Measurements from ENCODE around the gene THUMPD3.

Gene THUMPD3

DNA sequence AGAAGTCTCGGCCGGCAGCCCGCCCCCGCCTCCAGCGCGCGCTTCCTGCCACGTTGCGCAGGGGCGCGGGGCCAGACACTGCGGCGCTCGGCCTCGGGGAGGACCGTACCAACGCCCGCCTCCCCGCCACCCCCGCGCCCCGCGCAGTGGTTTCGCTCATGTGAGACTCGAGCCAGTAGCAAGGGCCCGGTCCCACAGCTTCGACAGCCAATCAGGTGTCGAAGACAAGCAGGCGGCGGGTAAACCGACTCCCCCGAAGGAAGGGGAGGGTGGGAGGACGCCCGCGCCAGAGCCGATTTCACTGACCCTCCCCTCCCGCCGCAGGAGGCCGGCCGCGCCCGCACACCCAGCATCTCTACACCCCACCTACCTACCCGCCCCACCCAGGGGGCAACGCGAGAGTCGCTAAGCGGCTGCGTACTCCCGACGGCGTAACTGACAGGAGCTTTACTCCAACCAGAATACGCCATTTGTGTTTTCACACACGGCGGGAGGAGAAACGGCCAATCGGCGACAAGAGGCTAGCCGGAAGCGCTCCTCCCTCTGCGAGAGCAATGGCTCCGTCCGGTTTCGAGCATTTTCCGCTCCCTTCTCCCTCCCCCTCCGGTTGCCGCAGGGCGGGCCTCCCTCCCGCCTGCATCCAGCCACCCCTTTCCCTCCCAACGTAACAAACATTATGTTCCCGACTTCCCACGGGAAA, 33.9 kb downstream of the THUMPD3 start:
- peak; percentile 98 for DNase-seq (ENCODE audit: low read depth, low spot score)

DNA sequence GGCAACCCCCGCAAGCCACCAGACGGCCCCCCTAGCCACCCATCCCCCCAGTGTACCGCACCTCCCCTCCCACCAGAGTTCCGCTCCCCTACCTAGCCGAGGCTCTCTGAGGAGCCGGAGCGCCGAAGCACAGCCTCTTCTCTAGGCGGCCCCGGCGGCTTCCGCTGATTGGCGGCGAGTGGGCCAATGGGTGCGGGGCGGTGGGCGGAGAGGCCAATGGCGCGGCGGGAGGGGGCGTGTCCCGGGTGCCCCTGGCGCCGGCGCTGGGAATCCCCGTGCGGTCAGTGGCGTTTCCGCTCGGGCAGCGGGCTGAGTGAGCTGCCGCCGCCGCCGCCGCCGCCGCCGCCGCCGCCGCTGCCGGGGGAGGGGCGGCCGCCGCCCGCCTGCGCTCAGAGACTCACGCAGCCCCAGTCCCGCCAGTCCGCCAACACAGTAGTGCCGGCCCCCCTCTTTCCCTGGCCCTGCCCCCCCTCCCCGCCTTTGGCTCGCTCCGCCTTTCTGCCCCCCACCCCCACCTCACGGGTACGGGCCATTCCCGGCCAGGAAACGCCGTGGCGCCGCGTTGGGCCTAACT, 34.6 kb downstream of the THUMPD3 start, which contains the start of gene SETD5:
Gene SETD5, plus strand, starts transcription at position 284 of the 574 bp plus-strand sequence. CDS start 31,324 bp downstream, outside the sequence.
- DNase-seq (ENCODE audit: low read depth, low spot score): peak; percentile 99

DNA sequence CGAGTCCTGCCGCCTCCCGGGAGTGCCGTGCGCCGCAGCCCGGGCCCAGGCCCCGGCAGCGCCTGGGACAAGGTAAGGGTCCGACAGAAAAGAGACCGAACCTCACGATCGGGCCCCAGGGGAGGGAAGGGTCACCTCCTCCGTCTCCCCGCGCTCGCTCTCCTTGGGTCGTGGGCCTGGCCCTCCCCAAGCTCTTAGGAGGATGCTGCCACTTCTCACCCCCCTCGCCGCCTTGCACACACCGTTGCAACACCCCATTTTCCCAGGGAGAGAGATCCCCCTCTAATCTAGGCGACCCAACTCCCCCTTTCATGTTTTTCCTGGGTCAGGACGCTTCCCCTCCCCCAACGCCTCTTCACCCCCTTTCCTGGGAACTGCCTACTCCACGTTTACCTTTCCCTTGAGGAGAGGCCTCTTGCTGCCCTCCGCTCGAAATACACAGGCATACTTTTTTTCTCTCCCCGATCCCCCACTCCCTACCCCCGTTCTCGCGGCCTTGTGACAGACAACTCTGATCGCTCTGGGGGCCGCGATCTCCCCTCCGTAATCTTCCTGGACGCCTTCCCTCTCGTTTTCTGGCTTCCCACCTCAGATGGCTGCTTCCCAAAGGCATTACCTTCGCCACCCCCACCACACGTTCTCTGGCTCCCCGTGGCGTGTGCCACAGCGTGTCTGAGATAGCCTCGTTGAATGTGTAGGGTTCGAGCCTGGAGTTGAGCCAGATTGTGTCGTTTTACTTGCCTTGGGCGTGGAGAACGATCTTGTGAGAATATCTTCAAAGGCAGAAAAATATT, 35.2 kb downstream of the THUMPD3 start:
- DNase-seq (ENCODE audit: low read depth, low spot score): no peak

DNA sequence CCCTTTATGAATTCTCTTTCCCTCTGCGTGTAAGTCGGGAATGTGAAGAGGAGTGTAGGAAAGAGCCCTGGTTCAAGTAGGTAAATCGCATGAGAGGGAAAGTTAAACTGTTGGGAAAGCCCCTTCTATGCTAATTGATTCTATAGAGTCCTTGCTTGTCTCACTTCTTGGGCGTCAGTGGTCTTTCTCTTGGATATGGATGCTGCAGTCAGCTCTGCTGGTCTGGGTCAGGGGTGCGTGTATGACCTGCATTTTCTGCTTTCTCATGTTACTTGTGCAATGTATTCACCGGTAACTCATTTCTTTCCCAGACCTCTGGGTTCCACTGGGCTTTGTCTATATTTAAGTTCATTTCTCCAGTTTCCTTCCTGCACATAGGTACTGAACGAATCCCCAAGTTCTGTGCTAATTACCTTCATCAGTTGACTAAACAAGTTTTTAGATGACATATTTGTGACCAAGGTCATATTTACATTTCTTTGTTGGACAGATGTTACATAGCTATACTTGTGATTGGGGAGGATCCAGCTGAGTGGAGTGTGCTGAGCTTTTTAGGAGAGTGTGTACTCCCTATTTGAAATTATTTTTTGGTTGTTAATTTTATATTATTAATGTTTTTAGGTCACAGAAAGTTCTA, 36.0 kb downstream of the THUMPD3 start:
- no peak for DNase-seq (ENCODE audit: low read depth, low spot score)

- no peak for DNase-seq (ENCODE audit: low read depth, low spot score)
Measured at GRCh38 chr3:9399337-9399703, 36.5 kb downstream of the THUMPD3 start.

DNA sequence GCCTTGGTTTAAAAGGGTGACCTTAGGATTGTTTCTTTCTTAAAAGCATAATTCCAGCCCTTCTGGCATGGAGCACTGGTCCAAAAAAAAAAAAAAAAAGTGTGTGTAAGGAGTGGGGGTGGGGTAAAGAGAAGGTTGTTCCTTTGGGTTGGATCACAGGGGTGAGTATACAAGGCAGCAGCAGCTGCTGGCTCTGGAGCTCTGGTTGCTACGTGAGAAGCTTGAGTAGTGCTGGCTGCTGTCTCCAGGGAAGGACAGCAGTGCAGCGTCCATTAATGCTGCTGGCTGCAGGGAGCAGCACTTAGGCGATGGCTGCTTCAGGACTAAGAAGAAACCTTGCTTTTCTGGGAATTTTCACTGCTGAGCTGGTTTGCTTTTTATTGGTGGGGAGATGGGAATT, 36.9 kb downstream of the THUMPD3 start:
- DNase-seq (ENCODE audit: low read depth, low spot score): no peak

DNA sequence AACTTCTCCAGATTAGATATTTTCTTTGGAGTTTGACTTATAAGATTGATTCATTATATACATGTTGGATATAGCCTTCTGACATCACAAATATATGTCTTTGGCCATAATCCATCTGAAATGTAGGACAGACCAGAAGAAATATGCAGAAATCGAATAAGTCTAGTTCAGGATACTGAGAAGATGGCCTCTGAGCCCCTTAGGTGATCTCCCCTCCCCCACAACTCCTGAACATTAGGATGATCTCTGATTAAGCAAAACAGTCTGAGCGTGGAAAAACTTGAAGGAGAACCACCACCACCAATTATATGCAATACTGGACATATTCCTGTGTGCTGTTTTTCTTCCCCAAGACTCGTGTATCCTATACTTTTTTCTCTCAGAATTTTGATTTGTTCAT, 37.8 kb downstream of the THUMPD3 start:
- DNase-seq (ENCODE audit: low read depth, low spot score): no peak

DNA sequence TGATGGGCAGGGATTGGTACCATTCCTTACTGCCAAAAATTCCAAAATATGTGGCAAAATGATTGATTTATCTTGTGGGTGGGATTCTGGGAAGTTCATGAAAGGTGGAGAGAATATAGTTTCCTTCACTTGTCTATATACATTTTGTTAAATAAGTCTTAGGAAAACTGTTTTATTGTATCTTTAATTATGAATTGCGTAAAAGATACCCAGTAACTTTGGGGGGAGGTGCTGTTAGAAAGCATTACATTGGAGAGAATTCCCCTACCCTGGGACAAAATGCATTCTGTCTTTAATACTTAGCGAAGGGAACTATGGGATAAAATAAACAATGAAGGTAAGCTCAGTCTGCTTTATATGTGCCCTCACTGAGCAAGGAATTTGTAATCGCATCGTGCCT, 39.1 kb downstream of the THUMPD3 start:
- no peak for DNase-seq (ENCODE audit: low read depth, low spot score)

DNA sequence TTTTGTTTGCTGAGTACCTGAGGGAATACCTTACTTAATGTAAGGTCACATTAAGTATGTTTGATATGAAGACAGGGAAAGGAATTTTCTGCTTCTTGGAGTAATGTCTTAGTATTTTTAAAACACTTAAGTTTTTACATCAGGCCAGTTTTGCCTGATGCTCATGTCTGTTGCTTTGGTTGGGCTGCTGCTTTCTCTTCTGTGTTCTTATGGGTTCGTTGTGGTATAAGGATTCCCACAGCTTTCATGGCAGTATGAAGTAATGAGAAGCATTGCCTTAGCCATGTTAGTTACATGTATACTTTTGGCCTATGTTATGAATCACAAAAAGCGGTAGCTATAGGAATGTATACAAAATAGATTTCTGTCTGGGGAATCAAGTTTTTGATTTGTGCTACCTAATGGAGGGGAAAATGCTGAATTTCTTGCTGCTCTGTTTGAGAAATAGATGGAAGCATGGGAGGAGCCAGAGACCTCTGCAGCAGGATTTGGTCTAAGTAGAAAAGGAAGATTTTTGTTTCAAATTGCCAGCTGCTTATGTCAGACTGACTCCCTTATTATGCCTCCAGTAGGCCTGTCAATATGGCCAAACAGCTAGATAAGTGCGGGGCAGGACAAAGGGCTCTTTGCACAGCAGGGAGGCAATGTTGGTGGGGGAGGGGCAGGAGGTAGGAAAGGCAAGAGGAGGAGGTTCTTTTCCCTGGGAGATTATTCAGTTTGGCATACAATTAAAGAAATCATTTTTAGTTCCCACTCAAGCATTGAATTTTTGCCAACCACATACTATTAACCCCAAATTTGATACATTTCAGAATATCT, 39.8 kb downstream of the THUMPD3 start:
- no peak for DNase-seq (ENCODE audit: low read depth, low spot score)

- DNase-seq (ENCODE audit: low read depth, low spot score): no peak
Measured at GRCh38 chr3:9403463-9403862, 40.6 kb downstream of the THUMPD3 start.

GRCh38 chr3:9404680-9405079, 41.8 kb downstream of the THUMPD3 start:
- DNase-seq (ENCODE audit: low read depth, low spot score): no peak

DNA sequence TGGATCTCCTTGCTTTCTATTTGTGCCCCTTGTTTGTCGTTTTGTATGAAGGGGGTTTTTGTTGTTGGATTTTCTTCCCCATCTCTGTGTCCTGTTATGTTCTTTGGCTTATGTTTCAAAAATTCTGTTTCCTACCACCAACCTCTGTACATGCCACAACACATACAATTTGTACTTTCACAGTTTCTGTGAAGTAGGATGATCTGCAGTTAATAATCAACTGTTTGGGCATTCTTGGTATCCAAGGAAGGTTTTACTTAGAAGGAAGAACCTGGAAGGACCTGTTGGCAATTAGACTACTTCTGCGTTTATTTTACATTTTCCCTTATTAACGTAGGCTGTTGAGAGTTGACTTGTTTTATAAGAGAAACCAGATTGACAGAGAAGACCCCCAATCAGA, 42.9 kb downstream of the THUMPD3 start:
- DNase-seq (ENCODE audit: low read depth, low spot score): no peak

GRCh38 chr3:9406856-9407626, 44.2 kb downstream of the THUMPD3 start:
- no peak for DNase-seq (ENCODE audit: low read depth, low spot score)

DNA sequence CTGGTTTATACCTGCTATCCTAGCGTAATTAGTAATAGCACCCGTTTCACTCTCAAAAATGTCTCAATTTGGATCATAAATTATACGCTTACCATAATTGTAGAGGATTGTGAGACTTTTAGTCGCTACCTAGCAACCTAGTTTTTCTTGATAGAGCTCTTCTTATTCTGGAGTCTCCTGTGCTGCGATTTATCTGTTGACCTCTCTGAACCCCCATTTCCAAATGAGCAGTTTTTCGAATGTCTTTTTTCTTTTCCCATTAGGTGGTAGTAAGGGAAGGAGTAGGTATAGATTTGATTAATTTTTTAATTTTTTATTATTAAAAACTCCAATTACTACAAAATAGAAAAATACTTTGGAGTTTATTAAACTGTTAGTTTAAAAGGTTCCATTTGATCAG, 45.2 kb downstream of the THUMPD3 start:
- DNase-seq (ENCODE audit: low read depth, low spot score): no peak

DNA sequence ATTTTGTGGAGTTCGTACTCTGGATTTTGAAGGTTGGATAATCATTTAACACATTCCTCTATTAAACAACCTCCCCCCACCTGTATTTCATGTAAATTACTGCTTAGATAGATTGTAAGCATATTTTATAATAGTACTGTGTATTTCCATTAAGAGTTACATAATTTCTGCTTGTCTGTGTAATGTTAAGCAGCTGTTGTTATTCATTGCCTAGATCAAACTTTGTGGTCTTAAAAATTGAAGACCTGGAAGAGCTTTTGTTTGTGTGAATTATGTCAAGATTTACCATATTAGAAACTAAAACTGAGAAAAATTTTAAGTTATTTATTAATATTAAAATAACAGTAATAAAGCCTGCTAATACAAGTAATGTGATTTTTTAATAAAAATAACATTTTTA, 45.7 kb downstream of the THUMPD3 start:
- DNase-seq (ENCODE audit: low read depth, low spot score): no peak

GRCh38 chr3:9409981-9410854, 47.4 kb downstream of the THUMPD3 start:
- no peak for DNase-seq (ENCODE audit: low read depth, low spot score)

- DNase-seq (ENCODE audit: low read depth, low spot score): no peak
Measured at GRCh38 chr3:9411302-9411701, 48.4 kb downstream of the THUMPD3 start.

GRCh38 chr3:9412293-9412692, 49.4 kb downstream of the THUMPD3 start:
- DNase-seq (ENCODE audit: low read depth, low spot score): no peak

GRCh38 chr3:9414826-9415225, 52.0 kb downstream of the THUMPD3 start:
- no peak for DNase-seq (ENCODE audit: low read depth, low spot score)
